HepG2 (cell line): ENCODE data around the gene CDHR3. TPM values are rescaled to one million over a fixed set of nuclear protein-coding genes. Genes with fewer than 3 reads are reported as not detected.
"Not testable (repeated sequence)": the region's sequence is repeated elsewhere in the genome, so short reads cannot be mapped to it uniquely, and the experiment has no call there.

ENCODE experiments used
- ATAC-seq: fragments of 200-7000 bp; cut with Tn5 transposase; 3 replicates; pipeline ENCODE4 v1.9.1; 2020; ENCODE audit warnings: mild to moderate bottlenecking, moderate library complexity
- BruUV-seq: library from RNA; stranded (reverse); fragments of 400-500 nt; replicated peaks from 2 replicates; lab custom pipeline; 2021; lab: Mats Ljungman, UMichigan
- CTCF ChIA-PET: fragments of 300-600 bp; formaldehyde crosslinking; extraction: SDS; loops from one replicate; lab custom pipeline; 2021; ENCODE audit warnings: low total read pairs, inconsistent platforms, low intra/inter-chr PET ratio; lab: Yijun Ruan, JAX
- POLR2A ChIA-PET: fragments of 350-600 bp; sonication (Branson Sonifier 250); formaldehyde crosslinking; loops from one replicate; lab custom pipeline; 2020; ENCODE audit warnings: antibody characterized with exemption, inconsistent platforms; lab: Yijun Ruan, JAX
- DNase-seq: peaks from one replicate; pipeline ENCODE4 v3.0.0-alpha.2; 2015; ENCODE audit warnings: low spot score
- FAIRE-seq: peaks from 3 replicates; lab custom pipeline; 2011; peaks lifted over from hg19 to GRCh38; lab: Jason Lieb, UNC
- H2AFZ ChIP-seq: one replicate; pipeline ENCODE4 v1.6.1; 2011; ENCODE audit warnings: low read length, inconsistent platforms
- H3K27ac ChIP-seq: fragments of 300-600 bp; 3 replicates; pipeline ENCODE4 v1.8.0; 2011; ENCODE audit warnings: mixed run types, mild to moderate bottlenecking, mixed read lengths, low read length, inconsistent platforms; ENCODE audit not compliant: insufficient read depth; ENCODE audit errors: extremely low read length
- H3K27me3 ChIP-seq, 2 experiments: fragments of 200-600 bp in 1 of 2; 2 replicates in 1 of 2; 3 replicates in 1 of 2; pipeline versions ENCODE4 v1.6.0 to v1.8.0; 2011; ENCODE audit warnings: low read length in 2 of 2, mild to moderate bottlenecking in 2 of 2, moderate library complexity in 2 of 2, inconsistent platforms in 1 of 2; ENCODE audit not compliant: insufficient read depth in 2 of 2, control insufficient read depth in 1 of 2
- H3K36me3 ChIP-seq, 2 experiments: fragments of 200-600 bp in 1 of 2; replicated peaks in 1 of 2; 2 replicates in 1 of 2; 3 replicates in 1 of 2; pipeline versions ENCODE4 v1.5.1 to v1.8.0; 2011; ENCODE audit warnings: low read length in 2 of 2, inconsistent platforms in 1 of 2; ENCODE audit not compliant: insufficient read depth in 2 of 2, control insufficient read depth in 1 of 2
- H3K4me1 ChIP-seq: 2 replicates; pipeline ENCODE4 v1.5.1; 2012; ENCODE audit warnings: low read length, inconsistent platforms; ENCODE audit not compliant: insufficient read depth
- H3K4me2 ChIP-seq: 2 replicates; pipeline ENCODE4 v1.6.0; 2011; ENCODE audit warnings: low read depth, low read length, inconsistent platforms
- H3K4me3 ChIP-seq, 3 experiments: fragments of 200-600 bp in 1 of 3; sonication (generic), shearing (Covaris generic) in 1 of 3; replicated peaks in 1 of 3; 2 replicates each; pipeline ENCODE4 v1.5.1; 2011 to 2016; ENCODE audit warnings: low read length in 3 of 3, inconsistent platforms in 2 of 3, low read depth in 2 of 3, mild to moderate bottlenecking in 2 of 3, control low read depth in 1 of 3, mixed read lengths in 1 of 3; ENCODE audit not compliant: insufficient read depth in 1 of 3
- H3K79me2 ChIP-seq: one replicate; pipeline ENCODE4 v1.6.1; 2011; ENCODE audit warnings: low read length, inconsistent platforms; ENCODE audit not compliant: insufficient read depth
- H3K9ac ChIP-seq: 2 replicates; pipeline ENCODE4 v1.6.0; 2011; ENCODE audit warnings: mild to moderate bottlenecking, low read depth, low read length, inconsistent platforms; ENCODE audit not compliant: insufficient read depth
- H3K9me3 ChIP-seq: 2 replicates; pipeline ENCODE4 v1.5.1; 2012; ENCODE audit warnings: mild to moderate bottlenecking, low read length
- H4K20me1 ChIP-seq: 2 replicates; pipeline ENCODE4 v1.6.0; 2011; ENCODE audit warnings: inconsistent platforms, mild to moderate bottlenecking, low read length, moderate library complexity; ENCODE audit not compliant: insufficient read depth
- FLYWCH1 ChIP-seq: sonication (generic); formaldehyde crosslinking; IDR thresholded peaks from 2 replicates; pipeline ENCODE4 v1.8.1; 2023; ENCODE audit warnings: mild to moderate bottlenecking, missing genetic modification reagents
- KLF9 ChIP-seq: IDR thresholded peaks from 2 replicates; pipeline ENCODE4 v1.6.1; 2016; ENCODE audit warnings: low read depth
- NR1H2 ChIP-seq: sonication (generic); formaldehyde crosslinking; IDR thresholded peaks from 2 replicates; pipeline ENCODE4 v1.8.1; 2022; ENCODE audit warnings: low read depth, missing genetic modification reagents, borderline replicate concordance
- SALL2 ChIP-seq: sonication (generic); formaldehyde crosslinking; IDR thresholded peaks from 2 replicates; pipeline ENCODE4 v1.8.1; 2023; ENCODE audit warnings: mild to moderate bottlenecking, missing genetic modification reagents, inconsistent platforms
- STAT5B ChIP-seq: sonication (generic); formaldehyde crosslinking; IDR thresholded peaks from 2 replicates; pipeline ENCODE4 v1.4.0; 2020; ENCODE audit warnings: missing genetic modification reagents
- ZNF256 ChIP-seq: sonication (generic); formaldehyde crosslinking; conservative IDR thresholded peaks from 2 replicates; pipeline ENCODE4 v1.4.0; 2020; ENCODE audit warnings: missing genetic modification reagents
- ZNF496 ChIP-seq: sonication (generic); formaldehyde crosslinking; IDR thresholded peaks from 2 replicates; pipeline ENCODE4 v1.8.1; 2023; ENCODE audit warnings: mild to moderate bottlenecking, moderate library complexity, missing genetic modification reagents; ENCODE audit not compliant: insufficient replicate concordance
- WGBS: methylation state at CpG from one replicate; pipeline ENCODE4 v1.1.6; 2017; ENCODE audit warnings: low lambda C conversion rate; 5-methylcytosine and 5-hydroxymethylcytosine counted together
- in situ Hi-C: cut with HindIII; loops from 2 replicates; pipeline ENCODE4 v1.10.0; 2017; ENCODE audit warnings: low pct_unique_long_range_greater_than_20kb; ENCODE audit not compliant: extremely low pct_ligation_motif_present
- intact Hi-C: fragments of 100-400 bp; cut with micrococcal nuclease; formaldehyde crosslinking; loops from one replicate; pipeline ENCODE4 v1.10.0; 2022; ENCODE audit not compliant: unreplicated experiment
- polyA plus RNA-seq, 8 experiments: library from polyadenylated mRNA; depleted of rRNA in 3 of 8; stranded (reverse) in 7 of 8; unstranded in 1 of 8; fragments of >200 nt; fragmentation: Illumina TruSeq in 4 of 8; extraction: Trizol in 4 of 8; gene quantifications; 2 replicates each; pipeline versions ENCODE4 v1.2.1 to v1.2.3, GENCODE V29; 2011 to 2016; ENCODE audit warnings: low read depth in 4 of 8, missing spikeins in 1 of 8, mixed read lengths in 1 of 8; ENCODE audit not compliant: insufficient read depth in 1 of 8
- total RNA-seq, 5 experiments: library from RNA; depleted of rRNA; stranded (reverse); fragments of >200 nt; fragmentation: Illumina TruSeq; extraction: Trizol; gene quantifications; 2 replicates each; pipeline ENCODE4 v1.2.3, GENCODE V29; 2016; ENCODE audit warnings: low read depth in 1 of 5
- TF ChIP-seq, protein P1 (sequence below): sonication (generic); formaldehyde crosslinking; IDR thresholded peaks from 2 replicates; pipeline ENCODE4 v1.4.0; 2020; ENCODE audit warnings: missing genetic modification reagents, borderline replicate concordance

Gene CDHR3
- total and polyA plus RNA-seq, 2 of the 13 experiments (the other 11 are each of a cell fraction or from before 2014, with no cell fraction given): 6.5 to 11.8 TPM

DNA sequence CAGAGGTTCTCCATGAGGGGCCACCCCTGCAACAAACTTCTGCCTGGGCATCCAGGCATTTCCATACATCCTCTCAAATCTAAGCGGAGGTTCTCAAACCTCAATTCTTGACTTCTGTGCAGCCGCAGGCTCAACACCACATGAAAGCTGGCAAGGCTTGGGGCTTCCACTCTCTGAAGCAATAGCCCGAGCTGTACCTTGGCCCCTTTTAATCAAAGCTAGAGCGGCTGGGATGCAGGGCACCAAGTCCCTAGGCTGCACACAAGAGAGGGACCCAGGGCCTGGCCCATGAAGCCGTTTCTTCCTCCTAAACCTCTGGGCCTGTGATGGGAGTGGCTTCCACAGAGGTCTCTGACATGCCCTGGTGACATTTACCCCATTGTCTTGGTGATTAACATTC lies 43.8 kb downstream of the CDHR3 start (continued):
- TF ChIP-seq, protein P1, sequence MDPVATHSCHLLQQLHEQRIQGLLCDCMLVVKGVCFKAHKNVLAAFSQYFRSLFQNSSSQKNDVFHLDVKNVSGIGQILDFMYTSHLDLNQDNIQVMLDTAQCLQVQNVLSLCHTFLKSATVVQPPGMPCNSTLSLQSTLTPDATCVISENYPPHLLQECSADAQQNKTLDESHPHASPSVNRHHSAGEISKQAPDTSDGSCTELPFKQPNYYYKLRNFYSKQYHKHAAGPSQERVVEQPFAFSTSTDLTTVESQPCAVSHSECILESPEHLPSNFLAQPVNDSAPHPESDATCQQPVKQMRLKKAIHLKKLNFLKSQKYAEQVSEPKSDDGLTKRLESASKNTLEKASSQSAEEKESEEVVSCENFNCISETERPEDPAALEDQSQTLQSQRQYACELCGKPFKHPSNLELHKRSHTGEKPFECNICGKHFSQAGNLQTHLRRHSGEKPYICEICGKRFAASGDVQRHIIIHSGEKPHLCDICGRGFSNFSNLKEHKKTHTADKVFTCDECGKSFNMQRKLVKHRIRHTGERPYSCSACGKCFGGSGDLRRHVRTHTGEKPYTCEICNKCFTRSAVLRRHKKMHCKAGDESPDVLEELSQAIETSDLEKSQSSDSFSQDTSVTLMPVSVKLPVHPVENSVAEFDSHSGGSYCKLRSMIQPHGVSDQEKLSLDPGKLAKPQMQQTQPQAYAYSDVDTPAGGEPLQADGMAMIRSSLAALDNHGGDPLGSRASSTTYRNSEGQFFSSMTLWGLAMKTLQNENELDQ (CRISPR knock-in tag): no peak
- TF ChIP-seq ZNF256 (CRISPR knock-in tag) (no peak), ZNF496 (CRISPR knock-in tag) (no peak), STAT5B (CRISPR knock-in tag) (no peak), KLF9 (no peak), SALL2 (CRISPR knock-in tag) (no peak), FLYWCH1 (CRISPR knock-in tag) (no peak), NR1H2 (CRISPR knock-in tag) (no peak)

DNA sequence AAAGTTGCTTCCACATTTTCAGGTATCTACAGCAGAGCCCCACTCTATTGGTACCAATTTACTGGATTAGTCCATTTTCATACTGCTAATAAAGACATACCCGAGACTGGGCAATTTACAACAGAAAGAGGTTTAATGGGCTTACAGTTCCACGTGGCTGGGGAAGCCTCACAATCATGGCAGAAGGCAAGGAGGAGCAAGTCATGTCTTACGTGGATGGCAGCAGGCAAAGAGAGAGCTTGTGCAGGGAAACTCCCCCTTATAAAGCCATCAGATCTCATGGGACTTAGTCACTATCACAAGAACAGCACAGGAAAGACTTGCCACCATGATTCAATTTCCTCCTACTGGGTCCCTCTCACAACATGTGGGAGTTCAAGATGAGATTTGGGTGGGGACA lies 44.7 kb downstream of the CDHR3 start:
- H3K4me3 ChIP-seq, DNase-seq, H3K4me1 ChIP-seq, FAIRE-seq, H3K9ac ChIP-seq, H3K27me3 ChIP-seq, BruUV-seq, POLR2A ChIA-PET, H4K20me1 ChIP-seq, H3K9me3 ChIP-seq, H3K4me2 ChIP-seq, H3K79me2 ChIP-seq, in situ Hi-C loops, CTCF ChIA-PET, ATAC-seq, H3K27ac ChIP-seq, H3K36me3 ChIP-seq, H2AFZ ChIP-seq: not testable (repeated sequence)
- 43% methylated on average over 3 of the region's 3 CpGs for WGBS
- intact Hi-C loops: loop anchor here (2.0 kb wide), 1 partner anchor 73 kb away; no protein-coding TSS in a partner anchor
